GM19455 (cell line): ENCODE measurements around the gene VPS45.

Experiments used
- ATAC-seq: cut with Tn5 transposase; IDR thresholded peaks from one replicate; pipeline ENCODE4 v1.9.1; 2021; ENCODE audit not compliant: unreplicated experiment

The VPS45 gene

GRCh38 chr1:150069923-150070322 is 2.3 kb downstream of the VPS45 start:
- no peak for ATAC-seq

DNA sequence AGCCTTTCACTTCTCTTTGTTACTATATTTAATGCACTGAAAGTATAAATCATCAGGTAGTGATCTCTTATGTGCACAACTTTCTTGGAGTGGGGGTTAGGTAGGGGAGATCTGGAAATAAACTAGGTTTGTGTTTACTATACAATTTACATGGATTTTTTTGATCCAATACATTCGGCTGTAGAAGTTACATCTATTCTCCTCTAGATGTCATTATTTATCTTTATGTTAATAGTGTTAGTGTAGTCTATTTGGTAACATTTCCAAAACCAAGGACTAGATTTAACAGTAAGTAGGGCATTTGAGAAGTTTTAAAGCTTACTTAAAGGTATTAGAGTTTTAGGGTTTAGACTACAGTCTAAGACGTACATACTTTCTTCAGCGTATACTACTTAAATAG is 5.4 kb downstream of the VPS45 start:
- ATAC-seq: no peak

- no peak for ATAC-seq
Measured at GRCh38 chr1:150073516-150073915, 5.9 kb downstream of the VPS45 start.

GRCh38 chr1:150076066-150076465 is 8.5 kb downstream of the VPS45 start:
- ATAC-seq: no peak

DNA sequence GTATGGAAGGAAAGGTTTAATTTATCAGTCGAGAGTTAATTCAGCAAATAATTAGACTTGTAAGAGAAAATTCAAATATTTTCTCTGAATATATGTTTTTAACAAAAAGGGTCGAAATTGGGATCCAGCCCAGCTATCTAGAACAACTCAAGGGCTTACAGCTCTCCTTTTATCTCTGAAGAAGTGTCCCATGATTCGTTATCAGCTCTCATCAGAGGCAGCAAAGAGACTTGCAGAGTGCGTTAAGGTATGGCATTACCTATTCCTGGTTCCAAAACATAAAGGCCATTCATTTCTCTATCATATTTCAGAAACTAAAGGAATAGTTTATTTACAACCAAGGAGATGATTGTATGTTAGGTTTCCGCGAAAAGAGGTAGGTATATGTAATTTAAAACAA is 9.4 kb downstream of the VPS45 start:
- ATAC-seq: no peak

DNA sequence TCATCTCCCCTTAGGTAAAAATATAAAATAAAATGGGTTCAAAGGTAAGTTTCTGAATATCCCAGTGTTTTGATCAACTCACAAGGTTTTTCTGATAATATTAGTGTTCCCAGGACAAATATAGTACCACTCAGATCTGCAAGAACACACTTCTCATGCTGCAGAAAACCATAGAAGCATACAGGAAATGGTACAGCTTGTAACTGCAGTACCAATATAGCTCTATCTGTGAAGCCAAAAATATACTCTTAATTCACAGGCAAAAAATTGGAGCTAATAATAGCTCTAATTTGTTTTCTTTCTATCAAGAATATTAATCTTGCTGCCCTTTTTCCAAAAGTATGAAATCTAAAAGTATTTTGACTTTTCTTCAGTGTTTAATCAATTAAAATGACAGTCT is 13.2 kb downstream of the VPS45 start:
- ATAC-seq: no peak

GRCh38 chr1:150082494-150082893 is 14.9 kb downstream of the VPS45 start:
- no peak for ATAC-seq

DNA sequence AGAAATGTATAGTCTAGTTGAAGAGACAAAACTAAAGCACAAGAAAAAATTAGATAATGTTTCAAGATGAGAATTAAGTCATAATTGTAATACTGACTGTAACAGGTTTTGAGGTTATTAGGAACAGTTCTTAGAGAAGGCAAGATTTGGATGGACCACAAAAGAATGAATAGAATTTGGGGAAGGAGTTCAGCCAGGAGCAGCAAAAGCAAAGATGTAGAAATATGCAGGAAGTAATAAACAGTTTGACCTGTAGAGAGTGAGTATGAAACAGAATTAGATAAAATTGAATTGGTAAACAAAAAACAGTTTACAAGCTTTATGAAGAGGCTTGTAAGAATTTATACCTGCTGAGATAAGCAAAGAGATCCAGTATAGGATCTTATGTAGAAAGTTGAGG is 16.3 kb downstream of the VPS45 start:
- ATAC-seq: no peak

GRCh38 chr1:150085406-150085805 is 17.8 kb downstream of the VPS45 start:
- no peak for ATAC-seq

- ATAC-seq: no peak
Measured at GRCh38 chr1:150087415-150087814, 19.8 kb downstream of the VPS45 start.

GRCh38 chr1:150089846-150090520 is 22.4 kb downstream of the VPS45 start:
- ATAC-seq: no peak

- no peak for ATAC-seq
Measured at GRCh38 chr1:150092180-150092791, 24.7 kb downstream of the VPS45 start.

- ATAC-seq: no peak
Measured at GRCh38 chr1:150093805-150094204, 26.2 kb downstream of the VPS45 start.

DNA sequence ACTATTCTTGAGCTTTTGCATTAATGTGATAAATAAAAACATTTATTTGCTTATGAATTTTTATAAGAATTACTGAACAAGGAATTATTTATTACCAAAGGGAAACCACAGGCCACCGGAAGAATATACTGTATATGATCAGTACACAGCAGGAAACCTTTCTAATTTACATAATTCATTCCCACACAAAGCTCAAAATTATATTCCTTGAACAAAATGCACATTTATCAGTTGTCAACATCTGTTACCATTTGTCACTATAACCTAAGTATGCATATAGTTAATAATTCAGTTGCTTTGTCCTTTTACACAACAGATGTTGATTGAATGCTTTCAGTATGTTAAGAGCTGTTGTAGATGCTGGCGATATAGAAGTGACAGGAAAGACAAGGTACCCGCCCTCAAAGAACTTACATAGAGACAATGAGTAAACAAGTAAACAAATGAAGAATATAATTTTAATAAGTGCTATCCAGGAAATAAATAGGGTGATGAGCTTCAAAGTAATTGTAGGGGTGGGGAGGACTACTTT is 27.2 kb downstream of the VPS45 start:
- ATAC-seq: no peak

GRCh38 chr1:150102986-150103385 is 35.4 kb downstream of the VPS45 start:
- ATAC-seq: no peak

GRCh38 chr1:150106341-150106740 is 38.8 kb downstream of the VPS45 start:
- ATAC-seq: no peak

GRCh38 chr1:150109586-150109985 is 42.0 kb downstream of the VPS45 start:
- ATAC-seq: no peak

GRCh38 chr1:150110116-150110515 is 42.5 kb downstream of the VPS45 start:
- ATAC-seq: no peak

- no peak for ATAC-seq
Measured at GRCh38 chr1:150111670-150112069, 44.1 kb downstream of the VPS45 start.

GRCh38 chr1:150115121-150115520 is 47.5 kb downstream of the VPS45 start:
- no peak for ATAC-seq

GRCh38 chr1:150118716-150119115 is 51.1 kb downstream of the VPS45 start:
- no peak for ATAC-seq

DNA sequence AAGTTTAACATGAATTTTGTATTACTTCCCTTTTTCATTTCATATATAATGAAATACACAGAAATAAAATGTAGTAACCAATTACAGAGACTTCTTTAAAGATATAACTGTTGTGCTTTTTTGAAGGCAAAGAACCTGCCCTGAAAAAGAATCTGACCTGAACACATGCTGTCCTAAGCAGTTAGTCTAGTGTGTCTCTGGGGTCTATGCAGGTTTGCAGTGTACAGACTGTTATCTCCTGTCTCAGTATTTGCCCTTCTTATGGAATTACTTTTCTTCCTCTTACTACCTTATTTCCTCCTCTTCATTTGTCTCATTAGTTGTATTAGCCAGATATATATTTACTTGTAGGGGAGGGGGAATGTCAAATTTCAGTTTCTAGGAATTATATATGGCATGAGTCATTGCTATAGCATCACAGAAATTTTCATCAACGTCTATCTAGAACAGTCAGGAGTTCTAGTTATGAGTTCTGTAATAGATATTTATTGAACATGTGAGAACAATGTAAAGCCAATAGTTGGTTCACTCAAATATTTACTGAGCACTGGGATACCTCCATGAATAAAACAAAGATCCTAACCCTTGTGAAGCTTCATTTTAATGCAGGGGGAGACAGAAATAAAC is 53.8 kb downstream of the VPS45 start:
- ATAC-seq: no peak
